SK-N-SH treated with all-trans-retinoic acid at 6 μM for 48 hours (cell line): ENCODE data around the gene PDLIM4.

Experiments used
- ATAC-seq: fragments of 200-7000 bp; cut with Tn5 transposase; 3 replicates; pipeline ENCODE4 v1.9.1; 2020; ENCODE audit warnings: mild to moderate bottlenecking, moderate library complexity
- ARNTL ChIP-seq: fragments of 450-650 bp; formaldehyde crosslinking; IDR thresholded peaks from 2 replicates; pipeline ENCODE4 v1.5.0; 2020; ENCODE audit warnings: low read depth, mild to moderate bottlenecking, moderate library complexity, borderline replicate concordance
- BACH2 ChIP-seq: fragments of 250-450 bp; sonication (Bioruptor Pico); IDR thresholded peaks from 2 replicates; pipeline ENCODE4 v1.9.0; 2021; ENCODE audit warnings: mild to moderate bottlenecking, borderline replicate concordance
- CSDC2 ChIP-seq: fragments of 250-450 bp; sonication (Bioruptor Pico); IDR thresholded peaks from 2 replicates; pipeline ENCODE4 v1.5.0; 2020; ENCODE audit warnings: mild to moderate bottlenecking, moderate library complexity
- CSRNP3 ChIP-seq: fragments of 250-450 bp; sonication (Bioruptor Pico); IDR thresholded peaks from 2 replicates; pipeline ENCODE4 v1.5.1; 2021; ENCODE audit warnings: mild to moderate bottlenecking, moderate library complexity
- GLIS3 ChIP-seq: fragments of 250-450 bp; sonication (Bioruptor Pico); IDR thresholded peaks from 2 replicates; pipeline ENCODE4 v1.5.0; 2020; ENCODE audit warnings: mild to moderate bottlenecking, moderate library complexity
- ISL1 ChIP-seq: fragments of 250-450 bp; sonication (Bioruptor Pico); IDR thresholded peaks from 2 replicates; pipeline ENCODE4 v2.1.2; 2022; ENCODE audit warnings: mild to moderate bottlenecking, moderate library complexity
- POU6F1 ChIP-seq: fragments of 250-450 bp; sonication (Bioruptor Pico); IDR thresholded peaks from 2 replicates; pipeline ENCODE4 v1.8.0; 2021; ENCODE audit warnings: low read depth, mild to moderate bottlenecking, moderate library complexity, borderline replicate concordance
- PPARA ChIP-seq: fragments of 250-450 bp; sonication (Bioruptor Pico); IDR thresholded peaks from 2 replicates; pipeline ENCODE4 v1.5.0; 2020; ENCODE audit warnings: mild to moderate bottlenecking, borderline replicate concordance
- RARB ChIP-seq: fragments of 250-450 bp; sonication (Bioruptor Pico); IDR thresholded peaks from 2 replicates; pipeline ENCODE4 v1.8.0; 2021; ENCODE audit warnings: mild to moderate bottlenecking, moderate library complexity
- TOX ChIP-seq: fragments of 250-450 bp; sonication (Bioruptor Pico); IDR thresholded peaks from 2 replicates; pipeline ENCODE4 v1.8.0; 2021; ENCODE audit warnings: mild to moderate bottlenecking, moderate library complexity, borderline replicate concordance
- TSHZ2 ChIP-seq: fragments of 250-450 bp; sonication (Bioruptor Pico); IDR thresholded peaks from 2 replicates; pipeline ENCODE4 v1.5.0; 2020; ENCODE audit warnings: mild to moderate bottlenecking, moderate library complexity
- ZC3H10 ChIP-seq: fragments of 250-450 bp; sonication (Bioruptor Pico); IDR thresholded peaks from 2 replicates; pipeline ENCODE4 v1.5.1; 2021; ENCODE audit warnings: mild to moderate bottlenecking, moderate library complexity
- ZFP3 ChIP-seq: fragments of 250-450 bp; sonication (Bioruptor Pico); IDR thresholded peaks from 2 replicates; pipeline ENCODE4 v1.5.0; 2020; ENCODE audit warnings: mild to moderate bottlenecking, moderate library complexity
- ZFP30 ChIP-seq: fragments of 450-650 bp; formaldehyde crosslinking; IDR thresholded peaks from 2 replicates; pipeline ENCODE4 v1.5.0; 2022; ENCODE audit warnings: mild to moderate bottlenecking, moderate library complexity
- ZNF565 ChIP-seq: fragments of 450-650 bp; formaldehyde crosslinking; conservative IDR thresholded peaks from 2 replicates; pipeline ENCODE4 v1.5.0; 2020; ENCODE audit warnings: low read depth, mild to moderate bottlenecking, moderate library complexity
- ZNF70 ChIP-seq: fragments of 450-650 bp; formaldehyde crosslinking; IDR thresholded peaks from 2 replicates; pipeline ENCODE4 v1.5.0; 2020; ENCODE audit warnings: mild to moderate bottlenecking, moderate library complexity
- ZNF8 ChIP-seq: fragments of 450-650 bp; formaldehyde crosslinking; IDR thresholded peaks from 2 replicates; pipeline ENCODE4 v1.5.0; 2020; ENCODE audit warnings: mild to moderate bottlenecking, moderate library complexity
- TF ChIP-seq, protein P1 (sequence below): fragments of 250-450 bp; sonication (Bioruptor Pico); IDR thresholded peaks from 2 replicates; pipeline ENCODE4 v1.8.0; 2020; ENCODE audit warnings: mild to moderate bottlenecking, moderate library complexity, borderline replicate concordance
- TF ChIP-seq, protein P2 (sequence below): fragments of 250-450 bp; sonication (Bioruptor Pico); IDR thresholded peaks from 2 replicates; pipeline ENCODE4 v1.5.1; 2020; ENCODE audit warnings: low read depth, mild to moderate bottlenecking, moderate library complexity

PDLIM4 gene

DNA sequence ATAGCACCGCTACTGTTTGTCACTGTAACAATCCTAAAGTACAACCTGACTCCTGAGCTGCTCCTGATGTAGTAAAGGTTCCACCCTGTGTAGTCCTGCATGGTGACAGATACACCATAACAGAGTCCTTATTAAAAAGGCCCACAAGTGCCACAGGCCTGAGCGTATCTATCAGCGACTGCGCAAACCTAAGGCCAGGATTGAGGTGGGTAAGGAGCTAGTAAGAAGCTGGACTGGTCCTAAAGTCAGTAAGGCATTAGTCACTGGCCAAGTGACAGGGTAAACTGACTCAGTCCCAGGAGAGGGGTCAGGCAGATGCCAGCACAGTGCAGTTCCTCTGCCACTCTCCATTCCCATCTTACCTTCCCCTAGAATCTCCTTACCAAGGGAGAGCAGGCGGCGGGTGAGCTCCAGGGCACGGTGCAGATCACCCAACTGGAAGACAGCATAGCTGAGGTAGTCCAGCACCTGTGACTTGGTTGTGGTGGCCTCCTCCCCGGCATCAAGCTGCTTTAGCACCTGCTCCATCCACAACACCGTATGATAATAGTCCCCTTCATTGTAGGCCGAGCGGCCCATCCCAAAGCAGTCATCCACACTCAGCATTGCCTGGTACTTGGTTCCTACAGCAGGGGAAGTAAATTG lies 47.5 kb upstream of the PDLIM4 start (continued):
- TF ChIP-seq ZNF70 (CRISPR knock-in tag) (no peak), ISL1 (no peak), ZFP3 (CRISPR knock-in tag) (no peak), CSDC2 (no peak), BACH2 (no peak)

DNA sequence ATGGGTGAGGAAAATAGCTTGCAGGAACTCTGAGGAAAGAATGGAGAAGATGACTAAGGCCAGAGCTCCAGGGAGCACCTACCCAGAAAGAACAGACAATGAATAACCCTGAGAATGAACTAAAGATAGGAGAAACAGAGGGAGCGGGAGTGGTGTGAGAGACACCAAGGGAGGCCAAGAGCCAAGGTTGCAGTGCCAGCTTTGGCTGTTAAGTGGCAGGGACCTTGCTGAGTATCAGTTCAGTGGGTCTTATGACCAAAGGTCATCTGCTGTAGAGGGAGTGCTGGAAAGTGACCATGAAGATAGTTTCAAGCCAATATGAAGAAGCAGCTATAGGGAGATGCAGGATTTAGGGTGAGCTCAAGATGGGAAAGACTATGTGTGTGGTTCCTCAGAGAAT lies 46.6 kb upstream of the PDLIM4 start:
- ATAC-seq = no peak
- TF ChIP-seq CSDC2 (no peak), POU6F1 (no peak), TOX (CRISPR knock-in tag) (no peak), CSRNP3 (CRISPR knock-in tag) (no peak), TSHZ2 (CRISPR knock-in tag) (no peak), ISL1 (no peak), ZNF565 (no peak), ARNTL (CRISPR knock-in tag) (no peak), PPARA (CRISPR knock-in tag) (no peak), BACH2 (no peak)

GRCh38 chr5:132211787-132212186 lies 45.7 kb upstream of the PDLIM4 start:
- ATAC-seq = no peak

GRCh38 chr5:132213666-132214065 lies 43.8 kb upstream of the PDLIM4 start:
- no peak for ATAC-seq
- no peak for TF ChIP-seq ZNF8 (CRISPR knock-in tag)
- no peak for TF ChIP-seq ZFP30 (CRISPR knock-in tag)
- TF ChIP-seq ZFP3 (CRISPR knock-in tag) = no peak

More at GRCh38 chr5:132211787-132212186, 45.7 kb upstream of the PDLIM4 start:
- TF ChIP-seq ISL1 = peak; percentile 87
- TF ChIP-seq, protein P1, sequence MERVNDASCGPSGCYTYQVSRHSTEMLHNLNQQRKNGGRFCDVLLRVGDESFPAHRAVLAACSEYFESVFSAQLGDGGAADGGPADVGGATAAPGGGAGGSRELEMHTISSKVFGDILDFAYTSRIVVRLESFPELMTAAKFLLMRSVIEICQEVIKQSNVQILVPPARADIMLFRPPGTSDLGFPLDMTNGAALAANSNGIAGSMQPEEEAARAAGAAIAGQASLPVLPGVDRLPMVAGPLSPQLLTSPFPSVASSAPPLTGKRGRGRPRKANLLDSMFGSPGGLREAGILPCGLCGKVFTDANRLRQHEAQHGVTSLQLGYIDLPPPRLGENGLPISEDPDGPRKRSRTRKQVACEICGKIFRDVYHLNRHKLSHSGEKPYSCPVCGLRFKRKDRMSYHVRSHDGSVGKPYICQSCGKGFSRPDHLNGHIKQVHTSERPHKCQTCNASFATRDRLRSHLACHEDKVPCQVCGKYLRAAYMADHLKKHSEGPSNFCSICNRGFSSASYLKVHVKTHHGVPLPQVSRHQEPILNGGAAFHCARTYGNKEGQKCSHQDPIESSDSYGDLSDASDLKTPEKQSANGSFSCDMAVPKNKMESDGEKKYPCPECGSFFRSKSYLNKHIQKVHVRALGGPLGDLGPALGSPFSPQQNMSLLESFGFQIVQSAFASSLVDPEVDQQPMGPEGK = no peak

DNA sequence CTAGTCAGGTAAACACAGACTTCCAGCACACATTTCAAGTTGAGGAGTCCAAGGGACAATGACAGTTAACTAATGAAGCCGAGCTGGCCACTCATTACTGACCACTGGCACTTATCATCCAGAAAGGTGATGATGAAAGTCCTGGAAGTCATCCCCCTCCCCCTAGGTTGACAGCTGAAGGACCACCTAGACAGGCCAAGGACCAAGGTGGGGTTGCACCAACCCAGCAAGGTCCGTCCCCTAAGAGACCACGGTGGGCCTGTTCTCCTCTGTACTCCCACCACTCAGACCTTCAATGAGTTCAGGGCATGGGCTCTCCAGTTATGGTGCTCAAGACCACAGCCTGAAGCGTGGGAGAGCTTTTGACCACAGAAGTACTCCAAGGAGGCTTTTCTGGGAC lies 43.0 kb upstream of the PDLIM4 start:
- no peak for ATAC-seq
- TF ChIP-seq ZNF70 (CRISPR knock-in tag) = no peak
- TF ChIP-seq CSDC2 = no peak

DNA sequence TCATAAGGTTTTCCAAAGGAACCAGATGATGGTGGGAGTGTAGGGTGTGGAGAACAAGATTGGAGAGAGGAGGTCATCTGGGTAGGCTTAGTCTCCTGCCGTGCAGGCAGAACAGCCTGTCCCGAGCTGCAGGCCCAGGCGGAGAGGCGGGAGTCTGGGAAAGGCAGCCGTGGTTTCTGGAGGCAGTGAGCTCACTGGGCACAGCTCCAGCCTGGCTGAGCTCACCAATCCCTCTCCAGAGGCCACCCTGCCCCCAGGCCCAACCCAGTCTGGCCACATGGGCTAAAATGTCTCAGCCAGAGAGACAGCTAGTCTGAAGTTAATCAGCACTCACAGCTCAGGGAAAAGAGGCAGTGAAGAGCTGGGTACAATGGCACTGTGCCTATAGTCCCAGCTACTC lies 42.2 kb upstream of the PDLIM4 start:
- ATAC-seq = peak; percentile 99
- TF ChIP-seq TSHZ2 (CRISPR knock-in tag) (no peak), RARB (CRISPR knock-in tag) (no peak), GLIS3 (CRISPR knock-in tag) (no peak), ZFP3 (CRISPR knock-in tag) (0 out of 2 replicates have a peak, but pooled peaks have one; percentile 34), ISL1 (peak; percentile 36; the same call in 1 of the 2 replicates), CSRNP3 (CRISPR knock-in tag) (no peak), ZC3H10 (CRISPR knock-in tag) (no peak), ARNTL (CRISPR knock-in tag) (no peak), ZFP30 (CRISPR knock-in tag) (no peak)
- TF ChIP-seq, protein P2, sequence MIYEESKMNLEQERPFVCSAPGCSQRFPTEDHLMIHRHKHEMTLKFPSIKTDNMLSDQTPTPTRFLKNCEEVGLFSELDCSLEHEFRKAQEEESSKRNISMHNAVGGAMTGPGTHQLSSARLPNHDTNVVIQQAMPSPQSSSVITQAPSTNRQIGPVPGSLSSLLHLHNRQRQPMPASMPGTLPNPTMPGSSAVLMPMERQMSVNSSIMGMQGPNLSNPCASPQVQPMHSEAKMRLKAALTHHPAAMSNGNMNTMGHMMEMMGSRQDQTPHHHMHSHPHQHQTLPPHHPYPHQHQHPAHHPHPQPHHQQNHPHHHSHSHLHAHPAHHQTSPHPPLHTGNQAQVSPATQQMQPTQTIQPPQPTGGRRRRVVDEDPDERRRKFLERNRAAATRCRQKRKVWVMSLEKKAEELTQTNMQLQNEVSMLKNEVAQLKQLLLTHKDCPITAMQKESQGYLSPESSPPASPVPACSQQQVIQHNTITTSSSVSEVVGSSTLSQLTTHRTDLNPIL (CRISPR knock-in tag) = no peak
